HG02623 (cell line): Measurements from ENCODE around the gene KCNAB2.

Experiments used
- ATAC-seq: cut with Tn5 transposase; IDR thresholded peaks from one replicate; pipeline ENCODE4 v1.9.1; 2021; ENCODE audit warnings: moderate library complexity; ENCODE audit not compliant: unreplicated experiment

The KCNAB2 gene

GRCh38 chr1:6143395-6143794 lies 97.7 kb downstream of the KCNAB2 start:
- ATAC-seq: no peak

GRCh38 chr1:6144175-6144574 lies 98.5 kb downstream of the KCNAB2 start:
- no peak for ATAC-seq

GRCh38 chr1:6144647-6145395 lies 99.1 kb downstream of the KCNAB2 start:
- no peak for ATAC-seq

GRCh38 chr1:6145396-6145750 lies 99.7 kb downstream of the KCNAB2 start:
- ATAC-seq: no peak

- no peak for ATAC-seq
Measured at GRCh38 chr1:6145864-6146410, 100.2 kb downstream of the KCNAB2 start.

- ATAC-seq: no peak
Measured at GRCh38 chr1:6148497-6149241, 103.0 kb downstream of the KCNAB2 start.

GRCh38 chr1:6149597-6149996 lies 103.9 kb downstream of the KCNAB2 start:
- ATAC-seq: no peak

GRCh38 chr1:6150006-6150938 lies 104.6 kb downstream of the KCNAB2 start:
- no peak for ATAC-seq
